Breast epithelium (tissue), 3 donors: ENCODE results near the gene SLC35F4.

ENCODE experiments used
- POLR2A ChIP-seq: fragments of 450-650 bp; IDR thresholded peaks from one replicate; pipeline ENCODE4 v1.6.1; 2016; ENCODE audit warnings: antibody characterized with exemption, mild to moderate bottlenecking, moderate library complexity
- POLR2AphosphoS5 ChIP-seq, 3 donors: sonication (generic); formaldehyde crosslinking; IDR thresholded peaks; one replicate each; pipeline ENCODE4 v1.6.1; 2017; ENCODE audit warnings: antibody characterized with exemption in 3 of 3
- TF ChIP-seq, protein P1 (sequence below), 3 donors: fragments of 450-650 bp; IDR thresholded peaks; one replicate each; pipeline ENCODE4 v1.5.1; 2016 to 2017; ENCODE audit warnings: antibody characterized with exemption in 3 of 3, mild to moderate bottlenecking in 3 of 3, moderate library complexity in 3 of 3

DNA sequence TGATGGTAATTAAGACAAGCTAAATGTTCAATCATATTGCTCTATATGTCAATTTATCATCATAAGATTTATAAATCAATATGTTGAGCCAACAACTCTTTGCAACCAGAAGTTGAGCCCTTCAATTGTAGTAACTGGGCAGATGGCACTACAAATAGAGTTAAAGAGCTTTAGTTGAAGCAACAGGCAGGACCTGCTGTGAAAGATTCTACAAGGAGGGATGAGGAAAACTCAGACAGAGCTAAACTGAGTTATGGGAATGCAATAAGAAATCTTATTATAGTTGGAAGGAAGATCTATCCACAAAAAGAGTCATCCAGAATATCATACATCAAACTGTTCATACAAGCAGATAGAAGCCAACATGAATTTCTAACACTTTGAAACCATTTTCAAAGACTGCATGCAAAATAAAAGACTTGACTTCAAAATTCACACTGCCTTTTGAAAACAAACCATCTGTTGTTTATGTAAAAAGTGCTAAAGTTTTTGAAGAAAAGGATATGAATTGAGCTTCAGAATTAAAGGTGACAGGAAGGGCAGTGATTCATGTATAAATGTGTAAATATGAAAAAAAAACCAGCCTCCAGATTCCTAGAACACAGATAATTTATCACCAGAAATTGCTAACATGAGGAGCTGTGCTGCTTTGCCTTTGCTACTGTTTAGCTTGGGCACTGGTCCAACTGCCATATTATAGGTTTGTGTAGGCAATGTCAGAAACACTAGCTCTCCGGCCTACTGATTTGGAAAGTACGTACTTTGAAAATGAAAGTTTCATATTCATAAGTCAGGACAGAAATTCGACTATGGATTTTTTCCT is 133.2 kb downstream of the SLC35F4 start:
- TF ChIP-seq, protein P1, sequence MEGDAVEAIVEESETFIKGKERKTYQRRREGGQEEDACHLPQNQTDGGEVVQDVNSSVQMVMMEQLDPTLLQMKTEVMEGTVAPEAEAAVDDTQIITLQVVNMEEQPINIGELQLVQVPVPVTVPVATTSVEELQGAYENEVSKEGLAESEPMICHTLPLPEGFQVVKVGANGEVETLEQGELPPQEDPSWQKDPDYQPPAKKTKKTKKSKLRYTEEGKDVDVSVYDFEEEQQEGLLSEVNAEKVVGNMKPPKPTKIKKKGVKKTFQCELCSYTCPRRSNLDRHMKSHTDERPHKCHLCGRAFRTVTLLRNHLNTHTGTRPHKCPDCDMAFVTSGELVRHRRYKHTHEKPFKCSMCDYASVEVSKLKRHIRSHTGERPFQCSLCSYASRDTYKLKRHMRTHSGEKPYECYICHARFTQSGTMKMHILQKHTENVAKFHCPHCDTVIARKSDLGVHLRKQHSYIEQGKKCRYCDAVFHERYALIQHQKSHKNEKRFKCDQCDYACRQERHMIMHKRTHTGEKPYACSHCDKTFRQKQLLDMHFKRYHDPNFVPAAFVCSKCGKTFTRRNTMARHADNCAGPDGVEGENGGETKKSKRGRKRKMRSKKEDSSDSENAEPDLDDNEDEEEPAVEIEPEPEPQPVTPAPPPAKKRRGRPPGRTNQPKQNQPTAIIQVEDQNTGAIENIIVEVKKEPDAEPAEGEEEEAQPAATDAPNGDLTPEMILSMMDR (IDR thresholded peaks at IDR 0.05): no peak
- no peak for TF ChIP-seq POLR2A
- no peak for TF ChIP-seq POLR2AphosphoS5 (IDR thresholded peaks at IDR 0.05)
